GM21825 (cell line): ENCODE measurements around the gene C5AR1.
A peak's percentile ranks its signal among the peaks of the same experiment; 100 is the strongest.
"Not testable (repeated sequence)": the region's sequence is repeated elsewhere in the genome, so short reads cannot be mapped to it uniquely, and the experiment has no call there.

Source experiments
- ATAC-seq: cut with Tn5 transposase; IDR thresholded peaks from one replicate; pipeline ENCODE4 v1.9.1; 2021; ENCODE audit warnings: mild to moderate bottlenecking, moderate library complexity; ENCODE audit not compliant: unreplicated experiment

Gene C5AR1

DNA sequence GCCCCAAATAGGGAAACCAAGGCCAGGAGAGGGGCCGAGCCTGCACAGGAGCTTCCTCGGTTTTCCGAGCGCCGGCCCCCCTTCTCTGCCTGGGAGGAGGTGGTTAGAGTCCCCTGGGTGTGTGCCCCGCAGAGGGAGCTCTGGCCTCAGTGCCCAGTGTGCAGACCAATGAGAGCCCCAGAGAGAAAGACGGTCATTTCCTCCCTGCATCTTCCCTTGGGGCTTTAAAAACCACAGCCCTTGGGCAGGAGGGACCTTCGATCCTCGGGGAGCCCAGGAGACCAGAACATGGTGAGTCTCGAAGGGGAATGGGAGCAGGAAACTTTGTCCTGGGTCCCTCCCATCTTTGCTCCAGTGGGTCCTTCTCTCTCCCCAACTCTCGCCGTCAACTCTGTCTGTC, at the start of gene C5AR1:
C5AR1 (plus strand) TSS at position 254 of the 400 bp plus-strand sequence; CDS start at position 289, 35 bp downstream.
- no peak for ATAC-seq

DNA sequence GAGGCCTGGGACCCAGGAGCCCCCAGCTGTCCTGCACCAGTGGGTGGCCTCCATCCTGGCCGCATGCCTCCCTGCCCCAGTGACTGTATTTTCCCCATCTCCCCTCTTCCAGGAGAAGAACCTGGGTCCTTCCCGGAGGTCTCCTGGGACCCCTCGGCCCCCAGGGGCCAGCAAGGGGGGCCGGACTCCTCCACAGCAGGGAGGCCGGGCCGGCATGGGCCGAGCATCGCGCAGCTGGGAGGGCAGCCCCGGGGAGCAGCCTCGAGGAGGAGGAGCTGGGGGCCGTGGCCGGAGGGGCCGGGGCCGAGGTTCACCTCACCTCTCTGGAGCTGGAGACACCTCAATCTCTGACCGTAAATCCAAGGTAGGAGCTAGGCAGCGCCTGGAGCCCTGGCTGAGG, 49.2 kb upstream of the C5AR1 start:
- ATAC-seq: no peak

DNA sequence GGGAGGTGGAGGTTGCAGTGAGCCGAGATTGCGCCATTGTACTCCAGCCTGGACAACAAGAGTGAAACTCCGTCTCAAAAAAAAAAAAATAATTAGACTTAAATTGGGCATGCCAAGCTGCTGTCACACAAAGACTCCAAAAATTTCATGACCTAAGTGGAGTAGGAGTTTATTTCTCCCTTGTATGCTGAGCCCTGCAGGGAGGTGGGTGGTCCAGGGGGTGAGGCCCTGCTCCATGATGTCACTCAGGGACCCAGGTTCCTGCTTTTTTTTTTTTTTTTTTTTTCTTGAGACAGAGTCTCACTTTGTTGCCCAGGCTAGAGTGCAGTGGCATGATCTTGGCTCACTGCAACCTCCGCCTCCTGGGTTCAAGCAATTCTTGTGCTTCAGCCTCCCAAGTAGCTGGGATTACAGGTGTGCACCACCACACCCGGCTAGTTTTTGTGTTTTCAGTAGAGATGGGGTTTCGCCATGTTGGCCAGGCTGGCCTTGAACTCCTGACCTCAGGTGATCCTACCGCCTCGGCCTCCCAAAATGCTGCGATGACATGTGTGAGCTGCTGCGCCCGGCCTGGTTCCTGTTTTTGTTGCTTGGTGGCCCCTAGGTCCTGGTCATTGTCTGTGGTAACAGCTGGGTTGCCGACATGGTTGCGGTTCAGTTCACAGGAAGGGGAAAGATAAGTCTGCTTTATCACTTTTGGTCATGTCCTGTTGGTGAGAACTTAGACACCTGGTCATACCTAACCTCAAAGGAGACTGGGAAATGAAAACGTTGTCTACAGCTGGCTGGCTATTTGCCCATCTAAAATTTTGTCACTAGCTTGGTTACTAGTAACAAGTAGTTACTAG, 47.5 kb upstream of the C5AR1 start:
- ATAC-seq: not testable (repeated sequence)

DNA sequence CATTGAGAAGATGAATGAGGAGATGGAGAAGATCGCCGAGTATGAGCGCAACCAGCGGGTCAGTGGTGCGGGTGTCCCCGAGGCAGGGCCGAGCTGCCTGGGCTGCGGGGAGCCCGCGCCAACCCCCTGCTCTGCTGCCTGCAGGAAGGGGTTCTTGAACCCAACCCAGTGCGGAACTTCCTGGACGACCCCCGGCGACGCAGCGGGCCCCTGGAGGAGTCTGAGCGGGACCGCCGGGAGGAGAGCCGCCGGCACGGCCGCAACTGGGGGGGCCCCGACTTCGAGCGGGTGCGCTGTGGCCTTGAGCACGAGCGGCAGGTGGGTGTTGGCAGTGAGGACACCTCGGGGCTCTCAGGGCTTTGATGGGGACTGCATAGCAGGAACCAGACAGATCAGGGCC, 45.0 kb upstream of the C5AR1 start:
- ATAC-seq: no peak

DNA sequence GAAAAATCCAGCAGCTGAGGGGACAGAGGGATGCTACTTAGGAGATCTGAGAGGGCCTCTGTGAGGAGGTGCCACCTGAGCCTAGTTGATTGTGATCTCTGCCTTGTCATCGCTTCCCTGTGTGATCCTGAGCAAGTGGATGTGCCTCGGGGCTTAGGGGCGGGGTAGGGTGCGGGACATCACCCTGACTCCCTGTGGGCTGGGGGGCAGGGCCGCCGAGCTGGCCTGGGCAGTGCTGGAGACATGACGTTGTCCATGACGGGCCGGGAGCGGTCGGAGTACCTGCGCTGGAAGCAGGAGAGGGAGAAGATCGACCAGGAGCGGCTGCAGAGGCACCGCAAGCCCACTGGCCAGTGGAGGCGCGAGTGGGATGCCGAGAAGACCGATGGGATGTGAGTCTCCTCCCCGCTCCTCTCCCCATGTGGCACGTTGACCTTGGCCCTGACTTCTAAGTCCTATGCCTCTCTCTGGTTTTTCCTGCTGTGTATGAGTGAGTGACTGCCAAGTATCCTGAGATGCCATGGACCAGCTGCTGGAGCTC, 43.2 kb upstream of the C5AR1 start:
- ATAC-seq: no peak

DNA sequence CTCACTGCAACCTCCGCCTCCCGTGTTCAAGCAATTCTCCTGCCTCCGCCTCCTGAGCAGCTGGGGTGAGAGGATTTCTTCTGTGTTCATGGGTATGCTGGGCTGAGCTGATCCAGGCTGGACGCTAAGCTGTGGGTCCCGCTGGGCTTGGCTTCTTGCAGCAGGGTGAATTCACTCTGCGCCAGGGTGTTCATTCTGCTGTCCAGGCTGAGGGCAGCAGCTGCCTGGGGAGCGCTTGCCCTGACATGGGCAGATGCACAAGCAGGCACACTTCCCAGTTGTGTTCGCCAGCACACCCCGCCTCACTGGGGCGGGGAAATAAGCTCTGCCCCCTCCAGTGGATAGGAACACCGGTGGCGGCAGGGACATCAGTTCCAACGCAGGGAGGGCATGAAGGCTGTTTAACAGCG, 42.3 kb upstream of the C5AR1 start:
- ATAC-seq: no peak

DNA sequence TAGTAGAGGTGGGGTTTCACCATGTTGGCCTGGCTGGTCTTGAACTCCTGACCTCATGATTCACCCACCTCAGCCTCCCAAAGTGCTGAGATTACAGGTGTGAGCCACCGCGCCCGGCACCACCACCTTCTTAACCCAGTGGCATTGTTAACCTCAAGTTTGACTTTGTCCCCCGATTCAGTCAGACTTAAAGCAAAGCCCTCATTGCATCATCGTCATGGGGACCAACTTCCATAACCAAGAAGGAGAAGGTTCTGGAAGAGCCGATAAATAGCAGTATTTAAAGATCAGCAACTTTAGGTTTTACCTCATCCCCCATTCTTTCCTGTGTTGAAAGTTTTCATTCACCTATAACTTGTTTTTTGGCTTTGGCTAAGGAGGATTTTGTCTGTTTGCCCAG, 41.6 kb upstream of the C5AR1 start:
- ATAC-seq: no peak

DNA sequence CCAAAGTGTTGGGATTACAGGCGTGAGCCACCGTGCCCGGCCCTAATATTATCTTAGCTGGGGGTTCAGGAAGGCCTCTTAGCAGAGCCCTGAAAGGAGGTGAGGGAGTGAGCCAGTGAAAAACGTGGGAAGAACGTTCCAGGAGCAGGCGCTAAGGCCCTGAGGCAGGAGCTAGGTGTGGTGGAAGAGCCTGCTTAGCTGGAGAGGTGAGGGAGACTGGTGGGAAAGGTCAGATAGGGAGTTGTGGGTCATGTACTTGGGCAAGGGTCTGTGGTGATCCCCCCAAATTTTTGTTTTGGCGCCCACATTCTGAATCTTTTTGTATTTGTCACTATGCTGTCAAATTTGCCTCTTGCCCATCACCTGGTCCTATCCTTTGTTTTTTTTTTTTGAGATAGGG, 40.1 kb upstream of the C5AR1 start:
- no peak for ATAC-seq

DNA sequence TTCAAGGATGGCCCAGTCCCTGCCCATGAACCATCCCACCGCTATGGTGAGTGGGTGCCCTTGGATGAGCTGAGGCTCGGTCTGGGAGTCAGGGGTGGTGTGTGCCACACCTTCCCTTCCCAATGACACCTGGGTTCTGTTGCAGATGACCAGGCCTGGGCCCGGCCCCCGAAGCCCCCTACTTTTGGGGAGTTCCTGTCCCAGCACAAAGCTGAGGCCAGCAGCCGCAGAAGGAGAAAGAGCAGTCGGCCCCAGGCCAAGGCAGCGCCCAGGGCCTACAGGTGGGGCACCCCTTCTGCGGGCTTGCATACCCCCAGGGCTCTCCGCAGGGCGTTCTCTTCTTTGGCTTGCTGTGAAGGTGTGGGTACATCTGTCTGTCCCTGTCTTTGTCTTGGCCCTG, 39.3 kb upstream of the C5AR1 start:
- ATAC-seq: no peak

DNA sequence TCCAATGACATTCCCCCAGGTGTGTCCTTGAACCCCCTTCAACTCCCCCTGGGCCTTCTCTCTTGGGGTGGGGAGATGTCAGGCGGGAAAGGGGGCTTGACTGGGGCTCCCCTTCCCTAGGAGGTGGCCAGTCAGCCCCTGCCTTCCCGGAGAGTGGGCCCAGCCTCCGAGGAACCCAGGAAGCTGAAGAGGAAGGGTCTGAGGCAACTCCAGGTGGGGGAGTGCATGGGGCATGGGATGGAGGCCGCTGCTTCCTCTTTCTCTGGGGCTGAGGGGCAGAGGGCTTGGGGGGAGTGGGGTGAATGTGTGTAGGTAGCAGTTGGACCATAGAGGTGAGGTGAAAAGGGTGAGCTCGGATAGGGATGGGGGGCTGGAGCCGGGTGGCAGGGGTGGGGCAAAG, 37.7 kb upstream of the C5AR1 start:
- no peak for ATAC-seq

DNA sequence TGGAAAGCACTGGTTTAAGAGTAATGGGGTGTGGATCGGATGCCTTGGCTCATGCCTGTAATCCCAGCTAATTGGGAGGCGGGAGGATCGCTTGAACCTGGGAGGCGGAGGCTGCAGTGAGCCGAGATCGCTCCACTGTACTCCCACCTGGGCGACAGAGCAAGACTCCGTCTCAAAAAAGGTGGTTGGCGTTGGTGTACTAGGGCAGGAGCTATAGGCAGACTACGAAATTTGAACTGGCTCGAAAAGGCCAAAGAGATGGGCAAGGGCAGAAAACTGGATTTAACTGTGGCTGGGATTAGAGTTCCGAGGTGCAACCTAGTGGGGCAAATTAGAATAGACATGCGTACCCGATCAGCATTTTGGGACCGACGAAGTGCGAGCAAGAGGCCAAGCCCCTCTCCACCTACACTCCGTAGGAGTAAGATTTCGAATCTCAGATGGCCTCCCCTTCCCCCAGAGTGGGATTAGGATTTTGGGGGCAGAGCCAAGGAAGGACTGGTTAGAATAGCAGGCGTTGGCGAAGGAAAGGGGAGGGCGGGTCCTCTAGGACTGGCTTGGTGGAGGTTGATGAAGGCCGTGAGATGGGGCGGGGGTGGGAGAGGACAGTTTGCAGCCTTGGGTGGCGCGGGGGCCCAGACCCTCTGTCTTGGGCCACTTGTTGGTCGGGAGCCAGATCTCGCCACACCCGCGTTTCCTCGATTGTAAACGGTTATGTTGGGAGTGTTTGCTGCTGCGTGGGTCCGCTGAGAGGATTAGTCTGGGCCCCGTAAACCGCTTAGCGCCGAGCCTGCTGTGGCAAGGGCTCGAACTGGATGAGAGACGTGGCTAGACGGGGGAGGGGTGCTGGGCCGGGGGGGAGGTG, 37.0 kb upstream of the C5AR1 start:
- no peak for ATAC-seq

DNA sequence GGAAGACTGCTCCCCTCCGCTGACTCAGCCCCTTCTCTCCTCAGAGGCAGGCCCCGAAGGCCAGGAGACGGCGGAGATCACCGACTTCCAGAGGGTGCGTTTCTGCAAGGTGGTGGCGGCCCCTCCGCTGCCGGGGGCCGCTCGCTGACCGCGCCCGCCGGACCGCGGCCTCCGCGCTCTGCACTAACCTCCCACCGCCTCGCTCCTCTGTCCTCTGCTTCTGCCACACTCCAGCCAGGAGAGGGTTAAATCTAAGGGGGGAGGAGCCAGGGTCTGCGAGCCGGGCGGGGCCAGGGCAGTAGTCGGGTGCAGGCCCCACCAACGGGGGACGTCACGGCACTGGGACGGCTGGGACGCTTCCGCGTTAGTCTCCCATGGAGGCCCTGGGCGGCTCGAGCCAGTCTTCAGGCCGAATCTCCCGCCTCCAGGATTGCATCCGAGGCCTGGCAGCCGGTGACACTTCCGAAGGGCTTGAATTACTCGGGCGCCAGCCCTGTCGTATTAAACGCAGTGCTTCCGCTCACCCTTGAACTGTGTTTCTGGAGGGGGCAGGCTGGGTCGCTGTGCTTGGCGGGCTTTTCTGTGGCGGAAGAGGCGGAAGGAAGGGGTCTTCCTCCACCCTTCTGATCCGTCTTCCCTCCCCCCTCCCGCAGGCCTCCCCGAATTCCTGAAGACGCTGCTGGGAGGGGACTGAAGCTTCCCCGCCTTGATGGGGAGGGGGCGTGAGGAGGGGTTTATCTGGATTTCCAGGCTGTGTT, 36.2 kb upstream of the C5AR1 start:
- peak; percentile 46 for ATAC-seq

DNA sequence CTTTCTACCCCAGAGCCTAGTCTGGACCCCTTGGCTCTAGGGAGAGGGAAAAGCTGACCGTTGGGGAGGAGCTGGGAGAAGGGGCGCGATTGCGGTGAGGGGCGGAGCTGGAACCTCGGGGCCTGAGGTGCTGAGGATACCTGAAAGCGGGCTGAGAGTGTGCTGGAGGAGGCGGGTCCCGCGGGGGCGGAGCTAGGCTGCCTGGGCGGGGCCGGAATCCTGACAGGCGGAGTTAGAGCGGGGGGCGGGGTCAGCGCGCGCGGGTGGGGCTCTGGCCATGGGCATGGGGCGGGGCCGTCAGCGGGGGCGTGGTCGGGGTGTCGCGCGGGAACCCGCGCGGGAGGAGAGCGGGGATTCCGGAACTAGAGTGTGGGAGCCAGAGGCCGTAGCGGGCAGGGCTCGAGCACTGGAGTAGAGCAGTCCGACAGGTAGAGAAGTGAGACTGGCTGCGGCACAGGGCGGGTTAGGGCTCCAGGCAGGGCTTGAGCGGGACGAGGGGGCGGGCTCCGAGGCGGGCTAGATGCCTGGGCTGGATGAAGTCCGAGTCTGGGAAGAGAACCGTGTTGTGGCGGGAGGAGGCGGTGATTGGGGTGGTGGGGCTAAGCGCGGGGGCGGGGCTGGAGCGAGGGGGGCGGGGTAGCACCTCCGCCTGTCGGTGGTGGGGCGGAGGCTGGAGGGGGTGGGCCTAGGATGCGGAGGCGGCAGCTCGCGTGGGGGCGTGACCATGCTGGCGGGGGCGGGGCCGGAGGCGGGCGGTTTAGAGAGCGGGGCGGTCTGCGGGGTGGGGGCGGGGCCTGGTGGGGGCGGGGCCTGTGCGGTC, 35.4 kb upstream of the C5AR1 start, which contains the start of gene INAFM1:
INAFM1 (plus strand) TSS at position 815 of the 820 bp plus-strand sequence. CDS start 35 bp downstream, outside the sequence.
- peak; percentile 41 for ATAC-seq

DNA sequence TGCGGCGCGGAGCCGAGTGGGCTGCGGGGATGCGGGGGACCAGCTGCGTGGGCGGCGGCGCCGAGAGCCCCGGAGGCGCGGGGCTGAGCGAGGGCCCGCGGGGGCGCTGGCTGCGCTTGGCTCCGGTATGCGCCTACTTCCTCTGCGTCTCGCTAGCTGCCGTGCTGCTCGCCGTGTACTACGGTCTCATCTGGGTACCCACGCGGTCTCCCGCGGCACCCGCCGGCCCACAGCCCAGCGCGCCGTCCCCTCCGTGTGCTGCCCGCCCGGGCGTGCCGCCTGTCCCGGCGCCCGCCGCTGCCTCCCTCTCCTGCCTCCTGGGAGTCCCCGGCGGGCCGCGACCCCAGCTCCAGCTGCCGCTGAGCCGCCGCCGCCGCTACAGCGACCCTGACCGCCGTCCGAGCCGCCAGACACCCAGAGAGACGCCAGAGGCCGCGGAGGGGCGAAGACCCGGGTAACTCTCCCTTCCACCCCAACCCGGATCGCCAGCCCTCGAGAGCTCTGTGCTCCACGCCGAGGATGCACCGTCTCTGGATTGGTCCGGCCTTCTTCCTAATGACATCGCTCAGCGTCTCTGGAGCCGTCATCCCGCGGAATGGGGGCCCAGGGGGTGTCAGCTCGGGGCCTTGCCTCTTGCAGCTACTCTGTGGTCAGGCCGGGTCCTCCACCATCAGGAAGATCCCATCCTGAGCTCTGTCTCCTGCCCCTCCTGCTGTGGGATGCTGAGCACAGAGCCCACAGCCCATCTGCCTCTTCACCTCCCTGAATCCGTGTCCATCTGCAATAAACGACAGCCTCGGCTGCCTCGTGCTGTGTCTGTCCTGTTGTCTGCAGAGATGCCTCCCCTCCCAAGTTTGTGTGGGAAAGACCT, 34.5 kb upstream of the C5AR1 start:
- ATAC-seq: no peak

DNA sequence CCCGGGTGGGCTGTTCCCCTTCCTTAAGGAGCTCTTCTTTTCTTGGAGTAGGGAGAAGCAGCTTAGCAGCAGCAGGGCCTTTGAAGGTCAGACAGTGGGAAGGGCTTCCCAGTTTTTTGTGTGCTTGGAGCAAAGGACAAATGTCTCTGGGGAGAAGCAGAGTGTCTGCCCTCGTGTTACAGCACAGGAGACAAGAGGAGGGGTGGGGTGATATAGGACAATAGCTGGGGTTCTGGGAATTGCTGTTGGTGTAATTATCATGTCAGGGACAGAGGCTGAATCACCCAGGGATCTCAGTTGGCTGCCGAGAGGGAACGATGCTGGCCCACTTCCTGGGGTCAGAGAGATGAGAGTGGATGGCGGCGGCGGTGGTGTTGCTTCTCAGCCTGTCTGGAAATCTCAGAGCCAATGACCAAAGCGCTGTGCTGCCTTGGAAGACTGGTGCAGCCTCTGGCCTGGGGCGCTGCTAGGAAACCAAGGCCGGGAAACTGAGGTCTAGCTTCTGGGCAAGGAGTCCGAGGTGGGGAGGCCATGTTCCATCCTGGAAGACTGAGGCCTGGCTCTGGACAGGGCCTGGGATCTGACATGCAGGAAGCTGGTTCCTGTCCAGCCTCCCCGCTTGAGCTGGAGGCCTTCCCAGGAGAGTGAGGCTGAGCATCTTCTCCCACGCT, 33.7 kb upstream of the C5AR1 start:
- ATAC-seq: no peak

DNA sequence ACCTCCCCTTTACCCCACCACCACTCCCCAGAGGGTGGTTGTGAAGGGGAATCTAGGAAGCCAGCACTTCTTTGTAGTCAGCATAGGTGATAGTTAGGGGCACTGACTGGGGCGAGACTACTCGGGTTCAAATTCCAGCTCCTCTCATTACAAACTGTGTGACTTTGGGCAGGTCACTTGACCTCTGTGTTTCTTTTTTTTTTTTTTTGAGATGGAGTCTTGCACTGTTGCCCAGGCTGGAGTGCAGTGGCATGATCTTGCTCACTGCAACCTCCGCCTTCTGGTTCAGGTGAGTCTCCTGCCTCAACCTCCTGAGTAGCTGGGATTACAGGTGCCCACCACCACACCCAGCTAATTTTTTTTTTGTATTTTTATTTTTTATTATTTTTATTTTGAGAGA, 33.1 kb upstream of the C5AR1 start:
- not testable (repeated sequence) for ATAC-seq

DNA sequence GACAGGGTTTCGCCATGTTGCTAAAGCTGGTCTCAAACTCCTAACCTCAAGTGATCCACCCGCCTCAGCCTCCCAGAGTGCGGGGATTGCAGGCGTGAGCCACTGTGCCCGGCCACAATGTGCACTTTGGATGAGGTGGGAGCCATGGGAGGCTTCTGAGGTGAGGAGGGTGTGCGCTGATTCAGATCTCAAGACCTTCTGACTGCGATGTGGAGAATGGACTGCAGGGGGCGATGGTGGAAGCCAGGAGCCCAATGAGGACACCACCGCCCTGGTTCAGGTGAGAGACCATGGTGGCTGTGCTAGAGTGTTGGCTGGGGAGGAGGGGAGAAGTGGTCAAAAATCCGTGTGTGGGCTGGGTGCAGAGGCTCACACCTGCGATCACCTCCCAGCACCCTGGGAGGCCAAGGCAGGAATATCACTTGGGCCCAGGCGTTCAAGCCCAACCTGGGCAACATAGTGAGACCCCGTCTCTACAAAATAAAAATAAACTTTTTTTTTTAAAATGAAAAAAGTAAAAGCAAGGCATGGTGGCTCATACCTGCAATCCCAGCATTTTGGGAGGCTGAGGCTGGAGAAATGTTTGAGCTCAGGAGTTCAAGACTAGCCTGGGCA, 29.4 kb upstream of the C5AR1 start:
- ATAC-seq: no peak
